DMS 273 treated with DMSO at 0.1 percent for 48 hours (cell line): ENCODE measurements around the gene CD46.
"Not testable (repeated sequence)": the region's sequence is repeated elsewhere in the genome, so short reads cannot be mapped to it uniquely, and the experiment has no call there.

Source experiments
- DNase-seq: peaks from one replicate; lab custom pipeline; 2025; lab: John Stamatoyannopoulos, UW

The CD46 gene

GRCh38 chr1:207751463-207751789, 428 bp upstream of the CD46 start:
- not testable (repeated sequence) for DNase-seq

- no peak for DNase-seq
Observed at GRCh38 chr1:207752456-207752998, 673 bp downstream of the CD46 start.

- DNase-seq, result no peak
Observed at GRCh38 chr1:207753611-207754010, 1.8 kb downstream of the CD46 start.

- DNase-seq, result no peak
Observed at GRCh38 chr1:207754011-207754410, 2.2 kb downstream of the CD46 start.

GRCh38 chr1:207754974-207755700, 3.3 kb downstream of the CD46 start:
- no peak for DNase-seq

GRCh38 chr1:207755846-207756693, 4.2 kb downstream of the CD46 start:
- DNase-seq, result no peak

- DNase-seq, result no peak
Observed at GRCh38 chr1:207762622-207763021, 10.8 kb downstream of the CD46 start.

- DNase-seq, result no peak
Observed at GRCh38 chr1:207763091-207763490, 11.2 kb downstream of the CD46 start.

GRCh38 chr1:207763972-207764371, 12.1 kb downstream of the CD46 start:
- DNase-seq, result no peak

GRCh38 chr1:207766569-207766968, 14.7 kb downstream of the CD46 start:
- DNase-seq, result no peak

- DNase-seq, result not testable (repeated sequence)
Observed at GRCh38 chr1:207770514-207770913, 18.7 kb downstream of the CD46 start.

GRCh38 chr1:207776045-207776444, 24.2 kb downstream of the CD46 start:
- not testable (repeated sequence) for DNase-seq

- not testable (repeated sequence) for DNase-seq
Observed at GRCh38 chr1:207777412-207777811, 25.6 kb downstream of the CD46 start.

GRCh38 chr1:207779008-207779407, 27.2 kb downstream of the CD46 start:
- no peak for DNase-seq

- DNase-seq, result no peak
Observed at GRCh38 chr1:207781312-207781711, 29.5 kb downstream of the CD46 start.

- DNase-seq, result no peak
Observed at GRCh38 chr1:207787776-207788175, 35.9 kb downstream of the CD46 start.

- no peak for DNase-seq
Observed at GRCh38 chr1:207789386-207789785, 37.5 kb downstream of the CD46 start.

- no peak for DNase-seq
Observed at GRCh38 chr1:207789792-207790787, 38.2 kb downstream of the CD46 start.

- DNase-seq, result no peak
Observed at GRCh38 chr1:207791290-207791689, 39.4 kb downstream of the CD46 start.

GRCh38 chr1:207793327-207793726, 41.5 kb downstream of the CD46 start:
- no peak for DNase-seq

GRCh38 chr1:207794861-207795260, 43.0 kb downstream of the CD46 start:
- no peak for DNase-seq
